HG03520 (cell line): ENCODE results near the gene PPP1R14C.
"Not testable (repeated sequence)": the region's sequence is repeated elsewhere in the genome, so short reads cannot be mapped to it uniquely, and the experiment has no call there.

Experiments used
- ATAC-seq: cut with Tn5 transposase; IDR thresholded peaks from one replicate; pipeline ENCODE4 v1.9.1; 2021; ENCODE audit warnings: mild to moderate bottlenecking, moderate library complexity; ENCODE audit not compliant: unreplicated experiment

Gene PPP1R14C

DNA sequence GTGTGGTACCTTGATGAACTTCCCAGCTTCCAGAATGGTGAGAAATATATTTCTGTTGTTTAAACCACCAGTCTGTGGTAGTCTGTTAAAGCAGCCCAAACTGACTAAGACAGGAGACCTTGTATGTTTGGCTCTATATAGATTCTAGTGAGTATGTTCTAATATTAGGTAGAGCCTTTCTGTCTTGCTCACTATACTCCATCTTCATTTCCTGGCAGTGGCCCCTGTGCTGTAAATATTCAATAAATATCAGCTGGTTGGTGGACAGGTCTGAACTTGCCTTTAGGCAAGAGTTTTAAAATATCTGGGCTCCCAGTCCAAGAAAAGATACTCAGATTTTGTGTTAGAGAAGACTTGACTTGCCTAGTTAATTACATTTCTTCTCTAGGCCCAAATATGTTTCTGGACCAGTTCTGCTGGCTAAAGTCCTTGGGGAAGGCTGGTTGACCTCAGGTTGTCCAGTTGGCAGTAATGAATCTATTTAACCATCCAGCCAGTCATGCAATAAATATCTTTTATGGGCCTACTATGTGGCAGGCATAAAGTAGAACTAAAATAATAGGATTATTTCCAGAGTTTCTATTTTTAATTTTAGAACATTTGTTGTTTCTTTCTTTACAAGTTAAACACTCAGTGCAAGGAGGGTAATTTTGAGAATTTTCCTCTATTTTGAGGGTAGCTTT is 22.3 kb downstream of the PPP1R14C start:
- ATAC-seq, result no peak

DNA sequence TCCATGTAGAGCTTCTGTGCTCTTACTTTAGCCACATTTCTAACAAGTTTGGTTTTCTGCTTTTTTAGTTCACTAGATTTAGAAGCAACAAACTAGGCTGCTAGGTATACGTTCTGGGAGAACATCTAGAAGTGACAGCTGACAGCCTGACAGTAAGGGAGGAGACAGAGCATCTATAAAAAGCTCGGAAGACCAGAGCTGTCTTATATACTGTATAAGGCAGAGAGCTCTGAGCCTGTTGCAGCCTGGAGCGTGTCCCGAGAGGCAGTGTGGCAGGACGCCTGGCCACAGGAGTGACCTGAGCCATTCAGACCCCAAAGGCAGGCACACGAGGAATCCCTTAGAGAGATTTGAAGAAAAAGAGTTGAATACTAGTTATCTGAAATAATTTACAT is 24.6 kb downstream of the PPP1R14C start:
- no peak for ATAC-seq

DNA sequence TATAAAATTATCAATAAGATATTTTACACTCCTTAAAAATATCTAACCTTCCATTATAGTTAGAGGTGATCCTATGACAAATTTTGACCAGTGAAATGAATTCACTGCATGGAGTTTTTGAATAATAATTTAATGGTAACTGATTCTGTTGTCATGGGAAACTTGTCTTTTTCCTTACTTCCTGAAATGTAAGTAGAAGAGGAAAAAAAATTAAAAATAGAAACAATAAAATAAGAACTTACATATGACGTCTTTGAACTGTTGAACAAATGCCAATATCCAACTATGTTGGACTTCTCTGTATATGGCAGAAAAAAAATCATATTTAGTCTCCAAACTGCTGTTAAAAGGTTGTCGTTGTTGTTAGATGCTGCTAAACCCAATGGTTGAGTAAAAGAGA is 26.3 kb downstream of the PPP1R14C start:
- ATAC-seq, result no peak

DNA sequence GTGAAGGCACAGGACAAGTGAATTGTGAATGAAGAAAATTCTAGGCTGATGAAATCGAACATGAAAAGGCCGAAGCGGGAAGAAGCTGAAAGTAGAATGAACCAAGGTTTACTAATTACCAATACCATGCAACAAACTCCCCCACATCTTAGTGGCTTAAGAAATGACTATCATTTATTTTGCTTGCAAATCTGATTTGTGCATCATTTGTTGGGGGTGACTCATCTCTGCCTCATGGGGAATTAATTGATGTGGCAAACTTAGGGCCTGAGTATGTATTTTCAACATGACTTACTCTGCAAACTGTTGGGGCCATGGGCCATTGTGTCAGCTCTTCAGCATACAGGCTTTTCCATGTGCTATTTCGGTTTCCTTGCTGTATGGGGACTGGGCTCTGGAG is 26.8 kb downstream of the PPP1R14C start:
- ATAC-seq, result no peak

DNA sequence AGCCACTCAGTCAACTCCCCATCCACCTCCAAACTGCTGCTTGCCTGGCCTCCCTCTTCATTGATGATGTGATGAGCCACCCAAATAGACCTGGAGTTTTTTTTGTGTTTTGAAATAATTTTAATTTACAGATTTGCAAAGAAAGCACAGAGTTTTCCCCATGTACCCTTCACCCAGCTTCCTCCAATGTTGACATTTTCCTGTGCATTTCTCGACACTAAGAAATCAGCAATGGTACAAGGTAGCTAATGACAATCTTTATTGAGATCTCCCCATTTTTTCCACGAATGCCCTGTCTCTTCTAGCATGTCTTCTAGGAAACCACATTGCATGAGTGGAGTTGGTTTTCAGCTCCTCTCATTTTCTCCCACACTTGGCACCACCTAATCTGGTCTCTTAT is 30.1 kb downstream of the PPP1R14C start:
- ATAC-seq, result no peak

DNA sequence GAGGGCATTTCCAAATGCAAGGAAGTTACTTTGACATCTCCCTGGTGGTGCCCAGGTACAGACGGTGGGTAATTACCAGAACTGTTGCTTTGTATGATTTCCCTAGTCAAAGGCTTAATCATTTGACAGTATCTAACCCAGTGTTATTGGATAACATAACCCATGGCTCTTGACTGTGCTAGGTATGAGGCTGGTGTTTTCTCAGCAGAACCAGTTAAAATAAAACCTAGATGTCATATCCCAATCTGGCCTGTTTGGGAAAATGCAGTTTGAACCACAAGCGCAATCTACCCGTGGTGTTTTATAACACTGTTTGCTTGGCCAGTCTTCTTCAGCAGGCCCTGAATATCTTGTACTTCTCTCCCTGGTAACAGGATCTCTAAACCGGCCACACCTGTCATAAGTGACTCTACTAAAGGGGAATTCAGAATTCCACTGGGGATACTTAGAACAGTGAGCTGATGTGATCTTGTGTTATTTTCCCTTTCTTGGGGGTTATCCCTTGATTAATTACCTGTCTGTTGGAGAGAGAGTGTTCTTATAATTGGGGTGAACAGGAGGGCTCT is 32.8 kb downstream of the PPP1R14C start:
- ATAC-seq, result no peak

DNA sequence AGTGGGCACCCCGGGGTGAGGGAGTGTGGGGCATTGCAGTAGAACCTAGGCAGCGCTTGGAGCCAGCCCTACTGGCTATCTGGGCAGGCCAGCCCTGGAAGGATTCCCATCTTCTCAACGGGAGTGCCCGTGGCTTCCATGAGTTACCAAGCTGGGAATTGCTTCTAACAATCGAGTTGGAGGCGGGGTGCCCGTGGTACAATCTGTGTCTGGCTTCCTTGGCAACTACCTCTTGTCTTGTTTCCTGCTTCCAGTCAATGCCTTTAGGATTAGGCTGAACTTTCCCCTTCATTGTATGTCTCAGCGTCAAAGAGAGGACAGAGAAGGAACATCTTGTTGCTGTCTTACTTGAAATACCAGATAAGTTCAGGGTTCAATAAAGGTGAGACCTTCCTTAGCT is 33.3 kb downstream of the PPP1R14C start:
- ATAC-seq, result no peak

DNA sequence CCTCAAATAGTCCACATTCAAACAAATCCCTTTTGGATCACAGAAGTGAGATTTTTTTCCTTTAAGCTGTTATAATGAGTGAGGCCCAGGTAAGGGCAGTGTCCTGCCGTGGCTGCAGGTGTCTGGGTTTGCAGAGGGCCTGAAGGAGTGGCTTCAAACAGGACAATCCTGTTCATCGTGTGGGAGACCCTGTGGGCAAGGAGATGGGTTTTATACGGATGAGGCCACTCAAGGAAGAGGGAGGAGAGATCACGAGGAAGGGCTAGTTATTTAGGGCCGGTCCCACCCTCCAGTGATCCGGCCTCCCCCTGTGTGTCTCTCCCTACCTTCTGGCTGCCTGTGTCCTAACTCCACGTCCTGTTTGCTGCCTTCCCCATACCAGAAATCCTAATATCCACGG is 33.8 kb downstream of the PPP1R14C start:
- ATAC-seq, result no peak

DNA sequence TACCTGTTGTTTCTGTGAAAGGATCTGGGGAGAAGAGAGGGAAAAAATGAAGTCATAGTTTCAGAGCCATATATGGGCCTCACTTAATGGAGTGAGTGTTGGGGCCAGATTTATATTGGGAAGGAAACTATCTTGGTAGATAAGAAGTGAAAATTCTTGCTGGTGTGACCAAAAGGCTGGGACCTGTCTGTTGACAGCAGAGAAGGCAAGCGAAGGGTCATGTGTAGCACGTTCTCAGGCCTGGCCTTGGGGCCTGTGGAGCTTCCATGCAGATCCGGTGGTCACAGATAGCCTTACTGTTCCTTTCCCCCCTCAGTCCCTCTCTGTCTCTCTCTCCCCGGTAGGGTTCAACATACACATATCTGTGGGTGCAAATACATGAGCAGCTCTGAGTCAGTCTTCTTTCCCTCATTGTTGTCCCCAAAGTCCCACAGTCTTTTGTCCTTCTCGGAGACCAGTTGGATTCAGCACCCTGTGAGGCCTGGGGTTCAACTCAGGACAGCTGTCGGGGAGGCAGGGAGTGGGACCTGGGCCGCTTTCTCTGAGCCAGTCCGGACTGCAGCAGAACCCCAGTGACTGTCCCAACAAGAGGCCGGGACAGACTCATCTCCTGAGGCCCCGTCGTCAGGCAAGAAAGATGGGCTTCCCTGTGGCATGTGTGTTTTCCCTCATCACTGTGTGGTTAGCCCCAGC is 34.6 kb downstream of the PPP1R14C start:
- no peak for ATAC-seq

DNA sequence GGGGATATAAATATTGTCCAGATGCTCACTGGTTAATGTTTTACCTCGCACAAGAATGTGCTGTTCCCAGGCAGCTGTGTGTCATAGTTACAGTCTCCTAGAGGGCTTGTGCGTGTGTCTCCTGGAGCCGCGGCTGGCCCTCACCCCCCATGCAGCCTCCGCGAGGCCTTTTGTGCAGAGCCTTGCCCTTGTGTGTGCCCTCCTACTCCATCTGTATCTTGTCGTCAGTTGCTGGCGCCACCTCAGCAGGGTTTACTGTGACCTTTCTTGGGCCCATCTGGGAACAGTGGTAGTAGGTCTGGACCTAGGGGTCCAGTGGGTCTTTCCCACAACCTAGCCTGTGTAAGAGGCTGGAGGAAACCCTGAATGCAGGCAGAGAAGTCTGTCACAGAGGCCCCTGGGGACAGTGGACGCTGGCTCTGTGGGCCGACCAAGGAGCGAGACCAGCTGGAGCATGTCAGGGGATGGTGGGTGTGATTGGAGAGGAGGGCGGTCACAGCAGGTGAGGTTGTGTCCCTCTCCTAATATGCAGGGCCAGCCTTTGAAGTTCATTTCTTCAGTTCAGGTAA is 35.2 kb downstream of the PPP1R14C start:
- ATAC-seq, result no peak

DNA sequence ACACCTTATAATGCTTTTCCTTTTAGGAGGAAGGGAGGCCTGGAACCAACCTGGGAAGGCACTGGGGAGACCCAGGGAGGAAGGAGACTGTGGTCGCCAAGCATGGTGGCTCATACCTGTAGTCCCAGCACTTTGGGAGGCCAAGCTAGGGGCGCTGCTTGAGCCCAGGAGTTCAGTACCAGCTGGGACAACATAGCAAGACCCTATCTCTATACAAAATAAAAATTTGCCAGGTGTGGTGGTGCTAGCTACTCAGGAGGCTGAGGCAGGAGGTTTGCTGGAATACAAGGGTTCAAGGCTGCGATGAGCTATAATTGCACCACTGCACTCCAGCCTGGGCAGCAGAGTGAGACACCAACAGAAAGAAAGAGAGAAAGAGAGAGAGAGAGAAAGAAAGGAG is 36.2 kb downstream of the PPP1R14C start:
- no peak for ATAC-seq

DNA sequence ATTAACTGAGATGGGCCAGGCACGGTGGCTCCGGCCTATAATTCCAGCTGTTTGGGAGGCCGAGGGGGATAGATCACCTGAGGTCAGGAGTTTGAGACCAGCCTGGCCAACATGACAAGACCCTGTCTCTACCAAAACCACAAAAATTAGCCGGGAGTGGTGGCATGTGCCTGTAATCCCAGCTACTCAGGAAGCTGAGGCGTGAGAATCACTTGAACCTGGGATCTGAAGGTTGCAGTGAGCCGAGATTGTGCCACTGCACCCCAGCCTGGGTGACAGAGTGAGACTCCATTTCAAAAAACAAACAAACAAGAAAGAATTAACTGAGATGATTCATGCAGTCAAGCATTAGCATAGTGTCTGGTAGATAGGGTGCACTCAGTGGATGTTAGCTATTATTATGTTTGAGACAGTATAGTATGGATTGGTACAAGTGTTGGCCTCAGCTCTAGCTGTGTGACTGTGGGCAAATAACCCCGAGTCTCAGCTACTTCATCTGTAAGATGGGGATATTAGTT is 37.1 kb downstream of the PPP1R14C start:
- ATAC-seq, result not testable (repeated sequence)

DNA sequence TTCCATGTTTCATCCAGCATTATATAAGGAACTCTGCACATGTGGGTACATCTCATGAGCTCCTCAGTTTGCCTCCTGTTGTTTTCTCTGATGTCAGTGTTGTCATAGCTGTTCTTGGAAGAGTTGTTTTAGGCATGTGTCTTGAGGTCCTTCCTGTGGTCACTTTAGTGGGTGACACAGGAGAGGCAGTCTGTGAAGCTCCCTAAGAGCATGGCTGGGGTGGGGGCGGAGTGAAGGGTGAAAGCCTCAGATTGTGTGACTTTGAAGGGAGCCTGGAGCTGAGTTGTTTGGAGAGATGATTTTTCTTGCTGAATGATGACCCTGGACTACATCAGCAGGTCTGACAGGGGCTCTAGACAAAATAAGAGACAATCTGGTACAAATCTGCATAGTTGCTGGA is 37.7 kb downstream of the PPP1R14C start:
- ATAC-seq, result no peak

DNA sequence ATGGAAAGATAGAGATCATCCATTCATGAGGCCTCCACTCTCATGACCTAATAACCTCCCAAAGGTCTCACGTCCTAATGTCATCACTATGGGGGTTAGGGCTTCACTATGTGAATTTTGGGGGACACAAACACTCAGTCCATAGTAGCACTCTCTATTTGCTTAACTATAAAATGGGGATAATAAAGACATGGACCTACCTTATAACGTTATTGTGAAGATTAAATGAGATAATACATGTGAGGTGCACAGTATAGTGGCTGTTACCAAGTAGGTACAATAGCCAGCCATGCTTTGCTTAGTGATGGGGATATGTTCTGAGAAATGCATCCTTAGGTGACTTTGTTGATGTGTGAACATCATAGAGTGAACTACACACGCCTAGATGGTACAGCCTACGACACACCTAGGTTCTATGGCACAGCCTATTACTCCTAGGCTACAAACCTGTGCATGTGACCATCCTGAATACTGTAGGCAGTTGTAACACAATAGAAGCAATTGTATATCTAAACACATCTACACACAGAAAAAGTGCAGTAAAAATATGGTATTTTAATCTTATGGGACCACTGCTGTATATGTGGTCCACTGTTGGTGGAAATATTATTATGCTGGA is 39.7 kb downstream of the PPP1R14C start:
- no peak for ATAC-seq

DNA sequence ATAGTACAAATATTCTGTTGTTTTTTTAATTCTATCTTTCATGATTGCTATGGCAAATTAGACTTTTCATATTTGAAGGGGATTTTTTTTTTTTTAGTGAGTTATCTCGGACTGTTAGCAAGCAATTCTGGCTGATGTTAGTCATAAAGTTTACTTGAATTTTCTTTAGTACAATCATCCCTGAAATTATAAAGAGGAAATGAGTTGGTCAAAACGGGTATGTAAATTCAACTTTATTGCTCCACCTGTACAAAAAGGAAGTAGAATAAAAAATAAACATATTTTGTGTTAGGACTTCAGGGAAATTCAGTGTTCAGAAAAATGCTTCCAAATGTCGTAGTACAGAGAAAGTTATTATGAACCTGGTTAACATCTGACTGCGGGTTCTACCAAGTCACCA is 40.3 kb downstream of the PPP1R14C start:
- no peak for ATAC-seq

DNA sequence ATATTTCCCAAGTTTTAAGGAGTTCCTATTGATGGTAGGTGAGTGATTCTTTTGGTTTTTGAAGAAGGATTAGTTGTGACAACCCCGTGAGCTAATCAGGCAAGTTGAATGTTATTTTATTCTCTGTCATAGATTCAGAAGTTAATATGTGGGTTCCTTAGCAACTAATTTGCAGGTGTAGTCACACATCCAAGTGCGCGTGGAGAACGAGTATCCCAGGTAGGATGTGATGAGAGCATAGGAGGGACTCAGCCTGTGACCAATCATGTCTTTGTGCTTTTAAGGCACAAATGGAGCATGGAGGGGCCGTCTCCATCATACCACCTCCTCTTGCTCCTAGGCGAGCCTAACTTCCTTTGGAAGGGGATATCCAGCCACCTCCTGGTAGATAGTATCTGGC is 41.1 kb downstream of the PPP1R14C start:
- ATAC-seq, result no peak

DNA sequence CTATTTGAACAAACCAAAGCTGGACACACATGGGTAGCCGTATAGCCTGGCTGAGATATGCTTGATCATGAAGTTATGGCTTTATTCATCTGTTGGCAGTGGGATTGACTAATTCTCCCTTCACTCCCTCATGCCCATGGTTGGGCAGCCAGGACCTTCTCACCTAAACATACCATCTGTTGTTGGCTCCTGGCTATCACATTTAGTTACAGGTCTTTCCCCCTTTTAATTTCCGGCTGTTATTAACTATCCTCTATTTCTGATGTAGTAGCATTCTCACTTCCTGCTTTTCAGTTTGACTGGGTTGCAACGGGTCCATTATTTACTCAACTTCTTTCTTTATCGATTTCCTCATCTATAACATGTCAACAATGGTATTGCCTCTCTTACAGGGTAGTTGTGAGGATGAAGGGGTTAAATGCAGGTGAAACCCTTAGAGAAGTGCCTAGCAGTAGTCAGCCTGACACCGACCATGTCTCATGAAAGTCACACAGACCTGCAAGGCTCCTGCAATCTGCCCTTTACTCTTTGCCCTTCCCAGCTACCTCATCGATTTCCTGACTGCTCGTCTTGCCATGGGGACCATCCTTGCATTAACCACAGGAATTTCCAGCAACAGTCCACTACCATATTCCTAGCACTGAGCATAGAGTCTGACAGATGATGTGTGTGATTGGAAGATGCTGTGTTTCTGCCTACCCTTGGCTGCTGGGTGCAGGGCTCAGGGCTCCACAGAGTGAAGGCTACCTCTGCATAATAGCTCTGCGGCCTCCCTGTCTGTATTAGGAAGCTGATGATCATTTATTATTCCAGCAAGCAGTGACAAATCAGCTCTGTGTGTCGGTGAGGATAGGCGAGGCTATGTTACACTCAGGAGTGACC is 42.2 kb downstream of the PPP1R14C start:
- ATAC-seq, result no peak

DNA sequence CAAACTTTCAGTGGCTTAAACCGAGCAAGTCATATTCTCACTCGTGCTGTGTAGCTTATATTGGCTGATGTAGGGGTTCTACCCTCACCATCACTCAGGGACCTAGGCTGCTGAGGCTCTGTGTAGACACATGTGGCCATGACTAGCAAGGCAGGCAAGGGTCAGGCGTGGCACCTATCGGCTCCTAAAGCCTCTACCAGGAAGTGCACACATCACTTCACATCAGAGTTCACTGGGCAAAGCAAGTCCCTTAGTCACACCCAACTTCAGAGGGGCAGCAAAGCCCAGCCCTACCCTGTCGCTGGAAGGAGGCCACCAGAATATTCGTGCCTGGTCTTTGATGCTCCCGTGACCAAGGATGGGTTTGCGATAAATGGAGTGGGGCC is 42.9 kb downstream of the PPP1R14C start:
- ATAC-seq, result no peak

DNA sequence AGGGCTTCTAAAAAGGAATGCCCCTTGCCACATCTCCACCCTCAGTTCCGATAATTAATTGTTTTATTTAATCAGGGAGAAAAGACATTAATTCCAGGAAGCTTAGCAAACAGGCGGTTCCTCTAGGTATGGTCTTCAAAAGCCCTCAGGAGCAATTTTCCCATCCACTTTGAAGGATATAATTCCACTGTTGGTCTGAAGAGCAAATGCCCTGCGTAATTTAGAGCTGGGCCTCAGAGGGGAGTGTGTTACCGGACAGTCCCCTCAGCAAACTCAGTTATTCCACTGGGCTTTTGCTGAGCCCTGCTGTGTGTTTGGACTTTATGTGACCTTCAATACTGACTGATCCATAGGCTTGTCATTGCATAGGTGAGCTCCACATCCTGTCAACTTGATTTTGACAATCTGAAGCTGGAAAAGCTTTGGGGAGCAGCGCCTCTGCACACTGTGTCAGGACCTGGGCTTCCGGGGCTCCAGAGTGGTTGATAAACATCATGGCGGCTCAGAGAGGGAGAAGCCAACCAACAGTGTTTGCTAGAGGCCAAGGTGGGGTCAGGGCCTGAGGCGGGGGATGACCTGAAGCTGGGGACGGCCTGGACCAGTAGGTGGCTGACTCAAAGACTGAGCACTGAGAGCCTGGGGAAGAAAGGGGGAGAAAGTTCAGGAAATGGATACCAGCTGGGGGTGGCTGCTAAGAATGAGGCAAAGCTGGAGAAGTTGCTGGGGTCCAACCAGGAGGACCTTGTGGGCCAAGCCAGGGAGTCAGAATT is 43.5 kb downstream of the PPP1R14C start:
- ATAC-seq, result no peak

DNA sequence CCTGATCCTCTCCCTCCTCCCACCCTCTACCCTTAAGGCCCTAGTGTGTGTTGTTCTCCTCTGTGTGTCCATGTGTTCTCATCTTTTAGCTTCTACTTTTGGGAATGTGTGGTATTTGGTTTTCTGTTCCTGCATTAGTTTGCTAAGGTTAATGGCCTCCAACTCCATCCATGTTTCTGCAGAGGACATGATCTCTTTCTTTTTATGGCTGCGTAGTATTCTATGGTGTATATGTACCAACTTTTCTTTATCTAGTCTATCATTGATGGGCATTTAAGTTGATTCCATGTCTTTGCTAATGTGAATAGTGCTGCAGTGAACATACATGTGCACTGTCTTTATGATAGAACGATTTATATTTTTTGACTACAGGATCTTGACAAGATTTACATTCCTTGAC is 44.6 kb downstream of the PPP1R14C start:
- not testable (repeated sequence) for ATAC-seq
